GM12891 (cell line): ENCODE data around the gene SLC22A12.

Experiments used
- POLR2A ChIP-seq: IDR thresholded peaks from 2 replicates; pipeline ENCODE4 v1.6.1; 2011; ENCODE audit warnings: low read depth, low read length, control low read depth
- POLR2AphosphoS5 ChIP-seq: IDR thresholded peaks from 2 replicates; pipeline ENCODE4 v1.6.1; 2011; ENCODE audit warnings: low read depth, low read length, control low read depth
- SPI1 ChIP-seq: IDR thresholded peaks from 2 replicates; pipeline ENCODE4 v1.6.1; 2011; ENCODE audit warnings: low read depth, low read length, control low read depth
- TAF1 ChIP-seq: IDR thresholded peaks from 2 replicates; pipeline ENCODE4 v1.6.1; 2011; ENCODE audit warnings: low read depth, low read length, control low read depth

DNA sequence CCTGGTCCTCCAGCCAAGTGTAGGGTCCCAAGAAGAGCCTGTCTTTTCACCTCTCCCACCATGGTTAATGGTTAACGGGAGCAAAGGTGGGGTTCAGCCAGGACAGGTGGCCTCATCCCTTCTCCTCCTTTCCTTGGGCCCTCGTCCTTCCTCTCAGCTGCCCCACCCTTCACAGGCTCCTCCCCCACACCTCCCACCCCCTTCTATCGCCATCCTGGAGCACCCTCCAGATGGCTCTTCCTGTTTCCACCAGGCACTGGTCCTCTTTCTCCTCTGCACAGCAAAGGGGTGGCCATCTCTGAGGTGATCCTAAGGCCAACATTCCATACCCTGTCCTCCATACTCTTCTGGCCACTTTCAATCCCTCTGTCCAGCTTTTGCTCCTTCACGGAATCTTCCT lies 48.9 kb downstream of the SLC22A12 start:
- TF ChIP-seq POLR2A: no peak
- TF ChIP-seq POLR2AphosphoS5: no peak
- TF ChIP-seq SPI1: no peak
- TF ChIP-seq TAF1: no peak
